Ramos (cell line): ENCODE data around the gene MMGT1.

Source experiments
- in situ Hi-C: fragments of 300-500 bp; cut with MboI; formaldehyde crosslinking; loops from one replicate; pipeline ENCODE4 v1.14.3; 2022; ENCODE audit warnings: low sequenced_read_pairs; ENCODE audit not compliant: unreplicated experiment

The MMGT1 gene

DNA sequence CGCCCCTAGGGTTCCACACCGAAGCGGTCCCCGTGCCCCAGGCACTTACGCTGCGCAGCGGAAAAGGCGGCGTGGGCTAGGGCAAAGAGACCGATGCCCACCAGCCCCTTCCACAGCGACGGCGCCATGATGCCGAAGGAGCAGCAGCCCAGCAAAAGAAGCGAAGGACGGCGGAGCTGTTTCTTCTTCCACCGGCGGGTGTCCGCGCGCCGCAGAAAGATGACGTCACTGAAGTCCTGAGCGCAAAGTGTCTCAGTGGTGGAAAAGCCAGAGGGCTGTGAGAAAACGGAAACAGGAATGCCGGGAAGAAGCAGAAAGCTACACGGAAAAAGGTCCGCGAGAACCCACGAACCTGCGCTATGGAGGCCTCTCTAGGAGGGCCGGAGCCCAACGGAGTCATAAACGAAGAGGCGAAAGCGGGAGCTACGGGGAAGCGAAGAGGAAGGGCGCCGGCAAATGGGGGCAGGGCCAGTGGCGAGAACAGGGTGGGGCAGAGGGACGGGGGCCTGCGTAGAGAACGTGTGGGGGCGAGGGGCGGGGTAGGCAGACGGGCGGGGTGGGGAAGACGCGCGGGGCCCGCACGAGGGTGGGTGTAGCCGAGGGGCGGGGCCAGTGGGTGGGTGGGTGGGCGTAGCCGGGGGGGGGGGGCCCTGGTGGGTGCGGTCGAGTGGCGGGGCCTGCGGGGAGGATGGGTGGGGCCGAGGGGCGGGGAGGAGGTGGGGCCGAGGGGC, at the start of gene MMGT1:
Gene MMGT1 (minus strand): TSS at position 441 of the 731 bp plus-strand sequence. CDS start 313 bp downstream, at position 128.
- in situ Hi-C loops: no loop called here

DNA sequence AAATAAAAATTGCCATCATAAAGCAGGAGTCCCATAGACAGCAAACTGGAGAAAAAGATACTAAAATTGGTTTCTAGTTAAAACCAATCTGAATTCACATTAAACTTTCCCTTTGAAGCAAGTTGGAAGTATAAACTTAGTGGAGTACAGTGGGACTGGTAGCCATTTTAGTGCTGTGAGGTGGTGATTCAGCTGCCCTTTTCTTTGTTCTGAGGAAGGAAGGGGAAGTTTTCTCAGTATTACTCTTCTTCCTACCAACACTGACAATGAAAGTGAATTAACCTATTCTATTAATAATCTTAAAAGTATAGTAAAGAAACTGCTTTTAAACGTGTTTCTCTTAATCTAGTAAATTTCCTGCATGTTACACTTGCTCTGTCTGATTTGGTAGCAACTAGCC, 48.1 kb upstream of the MMGT1 start:
- in situ Hi-C loops: no loop called here

DNA sequence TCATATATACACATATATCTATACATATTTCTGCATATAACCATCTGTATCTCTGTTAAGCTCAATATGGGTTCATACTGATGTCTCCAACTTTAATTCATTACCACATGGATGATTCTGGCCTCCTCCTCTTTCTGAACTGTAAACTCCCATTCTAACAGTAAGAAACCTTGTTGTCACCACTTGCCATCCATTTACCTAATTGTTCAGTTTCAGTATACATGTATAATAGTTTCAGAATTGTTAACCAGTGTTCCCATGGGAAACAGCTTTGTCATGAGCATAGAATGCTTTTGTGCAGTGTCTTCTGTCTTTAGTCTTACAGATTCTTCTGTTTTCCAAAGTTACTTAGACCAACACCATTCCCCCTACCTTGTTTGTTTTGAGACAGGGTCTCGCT, 47.4 kb upstream of the MMGT1 start:
- in situ Hi-C loops: no loop called here

DNA sequence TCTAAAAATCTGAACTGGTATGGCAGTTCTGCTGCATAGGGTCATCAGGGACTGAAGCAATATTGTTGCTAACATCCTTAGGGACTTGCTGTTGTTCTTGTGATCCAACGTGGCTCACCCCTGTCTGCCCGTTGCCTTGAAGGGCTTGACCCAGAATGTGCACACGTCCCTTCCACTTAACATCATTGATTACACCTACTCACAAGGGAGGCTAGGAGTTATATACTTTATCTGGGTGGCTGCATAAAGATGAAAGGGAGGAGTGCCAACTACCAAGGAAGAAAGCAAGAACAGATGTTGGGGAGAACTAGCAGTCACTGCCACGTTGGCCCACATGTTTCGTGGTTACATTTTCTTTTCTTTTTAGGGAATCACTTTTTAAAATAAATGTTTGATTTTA, 45.4 kb upstream of the MMGT1 start:
- in situ Hi-C loops: no loop called here

GRCh38 chrX:136016881-136017280, 43.1 kb upstream of the MMGT1 start:
- in situ Hi-C loops: no loop called here

DNA sequence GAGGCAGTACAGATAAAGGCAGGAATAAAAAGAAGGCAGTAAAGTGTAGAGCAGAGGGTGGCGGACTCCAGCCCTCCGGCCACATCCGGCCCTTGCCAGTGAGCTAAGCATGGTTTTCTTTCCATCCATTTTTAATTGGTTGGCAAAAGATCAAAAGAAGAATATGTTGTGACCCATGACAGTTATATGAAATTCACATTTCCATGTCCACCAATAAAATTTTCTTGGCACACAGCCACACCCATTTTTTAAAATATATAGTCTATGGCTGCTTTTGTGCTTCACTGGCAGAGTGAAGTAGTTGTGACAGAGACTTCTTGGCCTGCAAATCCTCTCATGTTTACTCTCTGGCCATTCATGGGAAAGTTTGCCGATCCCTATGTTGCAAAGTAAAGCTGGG, 41.2 kb upstream of the MMGT1 start:
- in situ Hi-C loops: no loop called here

GRCh38 chrX:135988245-135988644, 14.5 kb upstream of the MMGT1 start:
- in situ Hi-C loops: no loop called here

- in situ Hi-C loops: no loop called here
Measured at GRCh38 chrX:135985973-135986310, 12.2 kb upstream of the MMGT1 start.

DNA sequence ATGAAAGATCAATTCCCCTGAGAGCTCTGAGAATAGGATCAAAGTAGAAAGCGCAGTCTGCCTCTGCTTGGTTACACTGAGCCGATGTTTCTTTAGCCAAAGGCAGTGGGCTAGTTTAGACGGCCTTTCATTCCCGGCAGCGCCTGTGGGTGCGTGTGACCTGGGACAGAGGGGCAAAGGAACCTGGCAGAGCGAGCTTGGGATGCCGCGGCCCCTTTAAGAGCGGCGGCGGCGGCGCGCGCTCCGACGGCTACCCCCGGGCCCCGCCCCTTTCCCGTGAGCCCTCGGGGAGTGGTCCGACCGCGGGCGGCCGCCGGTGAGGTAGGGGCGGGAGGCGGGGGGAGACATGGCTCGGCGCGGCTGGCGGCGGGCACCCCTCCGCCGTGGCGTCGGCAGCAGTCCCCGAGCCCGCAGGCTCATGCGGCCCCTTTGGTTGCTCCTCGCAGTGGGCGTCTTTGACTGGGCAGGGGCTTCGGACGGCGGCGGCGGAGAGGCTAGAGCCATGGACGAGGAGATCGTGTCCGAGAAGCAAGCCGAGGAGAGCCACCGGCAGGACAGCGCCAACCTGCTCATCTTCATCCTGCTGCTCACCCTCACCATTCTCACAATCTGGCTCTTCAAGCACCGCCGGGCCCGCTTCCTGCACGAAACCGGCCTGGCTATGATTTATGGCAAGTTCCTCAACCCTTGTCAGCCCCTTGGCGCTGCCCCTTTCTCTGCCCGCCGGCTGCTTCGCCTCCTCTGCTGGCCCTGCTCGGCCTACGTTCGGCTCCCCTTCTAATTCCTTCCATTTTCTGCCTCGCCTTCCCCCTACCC, 11.6 kb upstream of the MMGT1 start, which contains the start of gene SLC9A6:
Gene SLC9A6 (plus strand): TSS at position 279 of the 816 bp plus-strand sequence. CDS start 224 bp downstream, at position 503.
- in situ Hi-C loops: no loop called here

DNA sequence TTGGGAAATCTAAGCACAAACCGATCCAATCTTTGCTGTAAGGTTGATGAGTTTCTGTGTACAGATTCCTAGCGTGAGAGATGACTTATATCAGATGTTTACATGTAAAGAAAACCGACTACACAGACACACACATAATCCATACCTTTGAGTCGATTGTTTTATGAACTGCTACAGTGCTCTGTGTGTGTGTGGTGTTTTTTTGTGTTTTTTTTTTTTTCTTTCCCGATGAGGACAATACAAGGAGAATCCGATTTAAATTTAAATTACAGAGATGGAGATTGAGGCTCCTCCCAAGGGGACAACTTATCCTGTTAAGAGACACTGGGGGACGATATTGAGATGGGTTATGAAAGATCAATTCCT, 11.0 kb upstream of the MMGT1 start:
- in situ Hi-C loops: no loop called here

GRCh38 chrX:135984256-135984655, 10.5 kb upstream of the MMGT1 start:
- in situ Hi-C loops: no loop called here

DNA sequence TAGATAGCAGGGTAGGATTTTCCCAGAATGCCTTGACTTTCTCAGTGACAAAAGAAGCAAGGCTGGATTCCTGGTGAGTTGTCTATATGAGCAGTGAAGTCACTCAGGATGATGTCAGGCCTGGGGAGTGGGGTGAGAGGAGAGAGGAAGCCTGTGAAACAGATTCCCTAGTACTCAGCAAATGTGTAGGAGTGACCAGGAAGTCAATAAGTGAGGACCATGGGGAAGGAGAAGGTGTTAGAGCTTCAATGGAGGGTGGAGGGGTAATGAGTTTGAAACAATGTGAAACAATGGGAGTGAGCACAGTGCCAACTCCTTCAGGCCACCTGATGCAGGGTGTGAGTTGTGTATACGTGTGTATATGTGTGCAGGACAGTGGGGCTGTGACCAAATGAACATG, 9.1 kb upstream of the MMGT1 start:
- in situ Hi-C loops: no loop called here

DNA sequence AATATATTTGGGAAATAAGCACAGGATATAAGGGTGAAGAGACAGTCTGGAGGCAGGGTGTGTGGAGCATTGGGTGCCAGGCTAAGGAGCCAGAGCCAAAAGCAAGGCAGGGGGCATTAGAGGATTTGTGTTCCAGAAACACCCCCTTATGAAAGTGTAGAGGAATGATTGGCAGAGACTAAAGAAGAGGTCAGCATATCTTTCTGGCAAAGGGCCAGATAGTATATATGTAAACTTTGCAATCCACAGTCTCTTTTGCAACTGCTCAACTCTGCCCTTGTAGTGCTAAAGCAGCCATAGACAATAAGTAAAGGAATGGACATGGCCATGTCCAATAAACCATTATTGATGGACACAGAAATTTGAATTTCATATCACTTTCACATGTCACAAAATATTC, 7.9 kb upstream of the MMGT1 start:
- in situ Hi-C loops: no loop called here

DNA sequence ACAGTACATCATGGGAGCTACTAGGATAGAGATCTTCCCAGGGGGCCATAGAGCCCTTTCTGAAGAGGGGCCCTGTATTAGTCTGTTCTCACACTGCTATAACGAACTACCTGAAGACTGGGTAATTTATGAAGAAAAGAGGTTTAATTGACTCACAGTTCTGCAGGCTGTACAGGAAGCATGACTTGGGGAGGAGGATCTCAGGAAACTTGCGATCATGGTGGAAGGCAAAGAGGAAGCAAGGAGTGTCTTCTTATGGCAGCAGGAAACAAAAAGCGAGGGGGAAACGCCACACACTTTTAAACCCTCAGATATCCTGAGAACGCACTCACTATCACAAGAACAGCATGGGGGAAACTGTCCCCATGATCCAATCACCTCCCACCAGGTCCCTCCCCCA, 7.2 kb upstream of the MMGT1 start:
- in situ Hi-C loops: no loop called here

GRCh38 chrX:135977611-135978010, 3.8 kb upstream of the MMGT1 start:
- in situ Hi-C loops: no loop called here

DNA sequence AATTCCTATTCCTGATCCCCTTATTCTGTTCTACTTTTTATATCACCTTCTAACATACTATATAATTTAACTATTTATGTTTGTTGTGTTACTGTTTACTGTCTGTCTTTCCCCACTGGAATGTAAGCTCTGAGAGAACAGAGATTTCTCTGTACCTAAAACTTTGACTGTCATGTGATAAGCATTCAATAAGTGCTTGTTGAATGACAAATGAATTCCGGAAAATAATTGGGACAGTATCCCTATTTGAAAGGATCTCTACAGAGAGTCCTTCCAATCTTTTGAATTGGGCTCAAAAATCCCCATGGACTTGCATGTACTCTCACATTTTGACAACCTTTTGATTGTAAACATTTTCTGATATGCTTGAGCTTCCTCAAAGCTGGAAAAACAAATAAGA, 1.6 kb upstream of the MMGT1 start:
- in situ Hi-C loops: no loop called here

GRCh38 chrX:135974279-135974856, 580 bp upstream of the MMGT1 start:
- in situ Hi-C loops: no loop called here

DNA sequence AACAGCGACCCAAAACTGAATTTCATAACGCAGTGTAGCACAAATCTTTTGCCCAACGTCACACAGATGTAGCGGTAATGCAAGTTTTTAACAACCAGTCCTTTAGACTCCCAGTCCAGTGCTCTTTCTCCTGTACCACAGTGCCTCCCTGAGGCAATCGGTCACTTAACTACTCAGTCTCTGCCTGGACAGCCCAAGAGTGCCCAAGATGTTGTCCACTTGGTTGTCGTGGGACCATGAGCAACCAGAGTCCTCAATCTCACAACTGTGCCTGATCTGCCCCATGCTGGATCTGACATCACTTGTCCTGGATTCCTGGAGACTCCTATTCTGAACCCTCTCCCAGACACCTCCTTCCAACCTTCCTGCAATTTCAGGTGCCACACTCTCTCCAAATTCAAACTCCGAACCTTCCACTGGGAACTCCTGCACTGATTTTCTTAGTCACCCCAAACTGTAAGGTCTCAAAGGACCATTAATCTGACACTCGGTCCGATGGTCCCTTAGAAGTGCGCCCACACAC, 702 bp downstream of the MMGT1 start:
- in situ Hi-C loops: no loop called here

- in situ Hi-C loops: no loop called here
Measured at GRCh38 chrX:135951291-135951690, 22.5 kb downstream of the MMGT1 start.

- in situ Hi-C loops: no loop called here
Measured at GRCh38 chrX:135944486-135944885, 29.3 kb downstream of the MMGT1 start.
